ENCODE data around the gene RBMS3. TPM values are rescaled to one million over a fixed set of nuclear protein-coding genes. Genes with fewer than 3 reads are reported as not detected.
"Not testable (repeated sequence)": the region's sequence is repeated elsewhere in the genome, so short reads cannot be mapped to it uniquely, and the experiment has no call there.

The RBMS3 gene
- total and polyA plus RNA-seq, 2 of the 8 experiments (the other 6 are each of a cell fraction or from before 2014, with no cell fraction given) = 3.7 to 6.9 TPM

GRCh38 chr3:29393946-29394345, 113.1 kb downstream of the RBMS3 start:
- POLR2A ChIA-PET (ENCODE audit: partially characterized antibody); CTCF ChIA-PET (ENCODE audit: partially characterized antibody); FAIRE-seq: not testable (repeated sequence)

More at GRCh38 chr3:29393946-29394345, 113.1 kb downstream of the RBMS3 start:
- not testable (repeated sequence) for H3K36me3 ChIP-seq (ENCODE audit: control insufficient read depth in 2 of 4, insufficient read depth in 4 of 4, low read length in 3 of 4); H2AK5ac ChIP-seq (ENCODE audit: low read depth, low read length); H3K27me3 ChIP-seq (replicated peaks in 1 of 4; ENCODE audit: control insufficient read depth in 3 of 4, extremely low read depth in 1 of 4, insufficient read depth in 3 of 4, low read length in 3 of 4); H4K91ac ChIP-seq (replicated peaks; ENCODE audit: insufficient read length, low read length); H2AFZ ChIP-seq (ENCODE audit: low read length); H4K20me1 ChIP-seq (replicated peaks in 1 of 2; ENCODE audit: control insufficient read depth in 1 of 2, insufficient read depth in 2 of 2, low read length in 2 of 2); H3K14ac ChIP-seq (ENCODE audit: insufficient read length); H4K5ac ChIP-seq (ENCODE audit: insufficient read length, low read depth, low read length); H3K4me2 ChIP-seq (ENCODE audit: insufficient read depth in 1 of 2, low read depth in 2 of 2, low read length in 2 of 2); H3K18ac ChIP-seq (ENCODE audit: extremely low read depth, low read length); H3K27ac ChIP-seq (ENCODE audit: low read depth, low read length); H3K9ac ChIP-seq (replicated peaks in 1 of 4; ENCODE audit: extremely low read depth in 1 of 4, low read depth in 3 of 4, low read length in 3 of 4); H3K4me3 ChIP-seq (ENCODE audit: extremely low read depth in 1 of 4, insufficient read depth in 2 of 4, low read depth in 3 of 4, low read length in 4 of 4); H3K23me2 ChIP-seq (ENCODE audit: low read depth, low read length); H2BK20ac ChIP-seq (ENCODE audit: low read length); H3K79me1 ChIP-seq (ENCODE audit: low read depth, low read length); H4K8ac ChIP-seq (ENCODE audit: extremely low read depth, insufficient read depth, low read length); H3K23ac ChIP-seq (ENCODE audit: insufficient read length); H2BK12ac ChIP-seq (ENCODE audit: low read depth, low read length); H3K56ac ChIP-seq (replicated peaks; ENCODE audit: insufficient read length, low read depth, low read length); H2BK15ac ChIP-seq (ENCODE audit: low read length); H2BK120ac ChIP-seq (replicated peaks; ENCODE audit: low read depth, low read length); H3K4me1 ChIP-seq (replicated peaks in 1 of 4; ENCODE audit: control insufficient read depth in 3 of 4, insufficient read depth in 4 of 4, low read length in 3 of 4); DNase-seq (ENCODE audit: low read depth in 1 of 2, low spot score in 2 of 2); H2BK5ac ChIP-seq (ENCODE audit: low read depth, low read length); H3K4ac ChIP-seq (replicated peaks; ENCODE audit: insufficient read length, low read depth, low read length); H3K79me2 ChIP-seq (ENCODE audit: control insufficient read depth in 1 of 2, insufficient read depth in 2 of 2, low read length in 2 of 2)
- peak in 1 of 2 experiments; percentile 5; a peak in 1 of 4 replicates for TF ChIP-seq RAD21 (IDR thresholded peaks at IDR 0.05 in 1 of 2, conservative IDR thresholded peaks at IDR 0.05 in 1 of 2; ENCODE audit: low read depth in 2 of 2, low read length in 2 of 2)
- peak in 1 of 2 experiments; percentile 86; a peak in 1 of 3 replicates for TF ChIP-seq EP300 (IDR thresholded peaks at IDR 0.05; ENCODE audit: borderline replicate concordance in 1 of 2, low read depth in 2 of 2, low read length in 2 of 2)
- TF ChIP-seq POU5F1 (IDR thresholded peaks at IDR 0.05; ENCODE audit: low read depth, low read length) = 0 out of 2 replicates have a peak, but pooled peaks have one; percentile 24
- peak; percentile 37; the same call in 1 of the 2 replicates for TF ChIP-seq TEAD4 (IDR thresholded peaks at IDR 0.05; ENCODE audit: low read depth, low read length)
- peaks cover 5 to 12% of the 10 kb centered on the region in 2 experiments; a peak in 3 of 4 replicates for H3K9me3 ChIP-seq (ENCODE audit: insufficient read depth in 2 of 2, low read depth in 1 of 2, low read length in 1 of 2)
- WGBS, 2 experiments (ENCODE audit: extremely low coverage in 1 of 2, insufficient coverage in 1 of 2, insufficient read length in 1 of 2, insufficient replicate concordance in 2 of 2, low coverage in 1 of 2, low lambda C conversion rate in 2 of 2, missing lambda C conversion rate in 1 of 2) = 85% methylated on average over 4 of the region's 4 CpGs; no CpG with 5 or more reads in 1 of the 2 experiments
